ENCODE results near the gene SNRPD2.
"Not testable (repeated sequence)": the region's sequence is repeated elsewhere in the genome, so short reads cannot be mapped to it uniquely, and the experiment has no call there.

DNA sequence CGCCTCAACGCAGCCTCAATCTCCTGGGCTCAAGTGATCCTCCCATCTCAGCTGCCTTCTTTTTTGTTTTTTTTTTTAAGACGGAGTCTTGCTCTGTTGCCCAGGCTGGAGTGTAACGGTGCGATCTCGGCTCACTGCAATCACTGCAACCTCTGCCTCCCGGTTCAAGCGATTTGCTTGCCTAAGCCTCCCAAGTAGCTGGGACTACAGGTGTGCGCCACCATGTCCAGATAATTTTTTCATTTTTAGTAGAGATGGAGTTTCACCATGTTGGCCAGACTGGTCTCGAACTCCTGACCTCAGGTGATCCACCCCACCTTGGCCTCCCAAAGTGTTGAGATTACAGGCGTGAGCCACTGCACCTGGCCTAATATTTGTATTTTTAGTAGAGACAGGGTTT lies 28.3 kb upstream of the SNRPD2 start:
- TF ChIP-seq EP300, POLR2A (IDR thresholded peaks at IDR 0.05): not testable (repeated sequence)

Data from ovary (tissue), 1 donor.